Fibroblast of villous mesenchyme (primary cell): Measurements from ENCODE around the gene TBPL1. TPM values are rescaled to one million over a fixed set of nuclear protein-coding genes. Genes with fewer than 3 reads are reported as not detected.

Experiments used
- DNase-seq: peaks from one replicate; pipeline ENCODE4 v3.0.0-alpha.2; 2010; ENCODE audit warnings: low read depth
- H3K4me3 ChIP-seq: 2 replicates; pipeline ENCODE4 v1.5.1; 2011; ENCODE audit warnings: low read depth, mild to moderate bottlenecking, low read length
- CTCF ChIP-seq: IDR thresholded peaks from 2 replicates; pipeline ENCODE4 v1.5.1; 2012; ENCODE audit warnings: low read depth, mild to moderate bottlenecking, low read length; ENCODE audit not compliant: insufficient read depth
- total RNA-seq: library from RNA; depleted of rRNA; stranded (reverse); fragments of >200 nt; gene quantifications from 2 replicates; pipeline ENCODE4 v1.2.3, GENCODE V29; 2012

Gene TBPL1
- total RNA-seq, 1 donor = 18.6 TPM

DNA sequence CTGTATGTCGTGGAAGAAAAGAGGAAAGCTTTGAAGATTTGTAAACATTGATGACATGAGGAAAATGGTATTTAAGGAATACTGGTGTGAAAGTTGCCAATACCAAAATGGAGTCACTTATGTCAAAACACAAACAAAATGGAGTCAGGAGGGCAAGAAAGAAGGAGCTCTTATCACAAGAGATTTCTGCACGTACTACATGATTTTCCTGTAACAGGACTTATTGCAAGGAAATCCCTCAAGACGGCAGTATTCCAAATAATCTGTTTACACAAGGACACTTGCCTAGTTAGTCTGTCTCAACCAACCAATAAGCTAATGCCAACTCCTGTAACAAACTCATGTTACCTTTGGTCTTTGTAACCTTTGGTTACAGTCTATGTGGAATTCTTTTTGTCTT, 69.6 kb downstream of the TBPL1 start:
- no peak overlapping the region for H3K4me3 ChIP-seq
- no peak for TF ChIP-seq CTCF
- no peak for DNase-seq

GRCh38 chr6:134026597-134026996, 73.6 kb downstream of the TBPL1 start:
- no peak for TF ChIP-seq CTCF
- peak; percentile 58 for DNase-seq
- no peak overlapping the region for H3K4me3 ChIP-seq

DNA sequence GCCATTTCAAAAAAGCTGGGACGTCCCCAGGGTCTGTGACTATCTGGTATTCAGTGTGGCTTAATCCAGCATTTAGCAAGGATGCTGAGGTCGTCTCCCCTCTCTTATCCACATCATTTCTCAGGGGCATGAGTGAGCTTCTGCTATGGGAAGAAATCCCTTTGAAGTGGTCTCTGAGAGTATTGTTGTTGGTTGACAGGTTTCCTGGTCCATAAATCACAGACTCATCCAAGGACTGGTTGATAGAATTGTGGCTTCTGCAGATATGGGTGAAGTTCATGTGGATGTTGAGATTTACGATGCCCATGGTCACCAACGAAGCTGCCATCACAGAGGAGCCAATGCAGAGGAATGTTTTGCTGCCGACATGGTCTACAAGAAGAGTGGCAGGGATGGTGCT, 75.4 kb downstream of the TBPL1 start:
- DNase-seq = no peak
- no peak for TF ChIP-seq CTCF
- no peak overlapping the region for H3K4me3 ChIP-seq

GRCh38 chr6:134029495-134030455, 76.8 kb downstream of the TBPL1 start:
- H3K4me3 ChIP-seq = no peak overlapping the region
- peak; percentile 88 for DNase-seq
- no peak for TF ChIP-seq CTCF

DNA sequence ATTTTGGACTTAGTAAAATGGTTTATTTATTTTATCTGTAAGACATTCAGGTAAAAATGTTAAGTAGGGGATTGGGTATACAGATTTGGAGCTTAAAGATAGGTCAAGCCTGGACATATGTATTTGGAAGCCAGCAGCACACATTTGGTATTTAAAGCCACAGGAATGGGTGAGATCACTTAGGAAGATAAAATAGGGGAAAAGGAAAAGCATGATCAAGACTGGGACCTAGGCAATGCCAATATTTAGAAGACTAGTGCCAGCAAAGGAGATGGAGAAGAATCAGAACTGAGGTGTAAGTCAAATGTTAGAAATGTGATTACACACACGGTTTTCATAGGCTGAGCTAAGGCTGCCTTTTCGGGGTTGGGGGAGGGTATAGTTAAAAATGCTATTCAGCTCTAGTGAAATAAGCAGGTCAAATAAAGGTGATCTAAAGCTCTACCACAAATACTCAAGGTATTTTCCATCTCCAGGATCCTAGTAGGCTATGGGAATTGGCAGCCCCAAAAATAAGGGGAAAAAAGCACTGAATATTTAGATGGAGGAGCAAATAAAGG, 78.8 kb downstream of the TBPL1 start:
- no peak for TF ChIP-seq CTCF
- no peak overlapping the region for H3K4me3 ChIP-seq
- DNase-seq = peak; percentile 40

DNA sequence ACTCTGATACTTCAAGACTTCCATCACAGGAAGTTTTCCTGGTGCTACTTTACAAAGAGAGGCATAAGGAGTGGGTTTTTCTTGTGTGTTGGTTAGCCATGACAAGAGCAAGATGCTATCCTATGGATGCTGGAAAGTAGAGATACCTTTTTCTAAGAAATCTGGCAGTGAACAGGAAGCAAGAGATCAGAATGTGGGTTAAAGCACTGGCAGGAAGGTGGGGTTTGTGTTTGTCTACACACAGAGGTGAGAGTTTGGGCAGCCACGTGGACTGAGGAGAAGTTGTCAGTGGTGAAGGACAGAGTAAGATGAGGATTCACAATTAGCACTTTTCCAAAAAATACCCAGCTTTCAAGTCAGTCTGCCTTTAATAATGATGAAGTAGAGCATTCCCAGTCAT, 81.5 kb downstream of the TBPL1 start:
- DNase-seq = no peak
- no peak overlapping the region for H3K4me3 ChIP-seq
- TF ChIP-seq CTCF = no peak
